SK-N-SH (cell line): ENCODE data around the gene LAMP5.

Source experiments
- CTCF ChIP-seq: fragments of 200-600 bp; sonication (generic); IDR thresholded peaks from 2 replicates; pipeline ENCODE4 v1.6.1; 2017; ENCODE audit warnings: antibody characterized with exemption, mild to moderate bottlenecking, moderate library complexity
- TAF1 ChIP-seq: IDR thresholded peaks from 2 replicates; pipeline ENCODE4 v1.6.1; 2012; ENCODE audit warnings: low read depth, mild to moderate bottlenecking, low read length, moderate library complexity, borderline replicate concordance

GRCh38 chr20:9557411-9557810 lies 43.0 kb downstream of the LAMP5 start:
- TF ChIP-seq TAF1: no peak
- no peak for TF ChIP-seq CTCF
